HCT116 (cell line): ENCODE measurements around the gene C1orf35. TPM values are rescaled to one million over a fixed set of nuclear protein-coding genes. Genes with fewer than 3 reads are reported as not detected.

ENCODE experiments used
- ATAC-seq: fragments of 200-7000 bp; cut with Tn5 transposase; 2 replicates; pipeline ENCODE4 v1.9.1; 2020; ENCODE audit warnings: mild to moderate bottlenecking, moderate library complexity
- BruUV-seq: library from RNA; stranded (reverse); fragments of 400-500 nt; replicated peaks from 2 replicates; lab custom pipeline; 2021; lab: Mats Ljungman, UMichigan
- CTCF ChIA-PET: fragments of 300-600 bp; sonication (Branson Sonifier 250); formaldehyde crosslinking; loops from one replicate; lab custom pipeline; 2021; ENCODE audit warnings: antibody characterized with exemption; lab: Charles Lee
- POLR2A ChIA-PET: fragments of 300-600, 350-600 bp; sonication (Branson Sonifier 250); formaldehyde crosslinking; loops from one replicate; lab custom pipeline; 2021; ENCODE audit warnings: antibody characterized with exemption; lab: Charles Lee
- RAD21 ChIA-PET, 2 experiments: fragments of 300-600 bp; sonication (Branson Sonifier 250); formaldehyde crosslinking; loops; one replicate each; lab custom pipeline; 2023; ENCODE audit warnings: low total read pairs in 2 of 2; ENCODE audit not compliant: uncharacterized antibody in 2 of 2, unreplicated experiment in 2 of 2, low non-redundant PET in 1 of 2; lab: Charles Lee
- DNase-seq: peaks from one replicate; pipeline ENCODE4 v3.0.0-alpha.2; 2010; ENCODE audit warnings: low read depth, low spot score
- H2AFZ ChIP-seq: fragments of 200-600 bp; shearing (Covaris generic), sonication (generic); 2 replicates; pipeline ENCODE4 v1.6.1; 2017; ENCODE audit warnings: low read depth, mixed run types, mixed read lengths, antibody characterized with exemption, low read length; ENCODE audit not compliant: poor library complexity, severe bottlenecking
- H3K27ac ChIP-seq: 2 replicates; pipeline ENCODE4 v1.5.1; 2012; ENCODE audit warnings: low read depth, low read length
- H3K27me3 ChIP-seq: fragments of 200-600 bp; sonication (generic); 2 replicates; pipeline ENCODE4 v1.6.1; 2016; ENCODE audit warnings: mixed run types, low read length, mixed read lengths; ENCODE audit not compliant: insufficient read depth
- H3K36me3 ChIP-seq, 2 experiments: fragments of 200-500 bp in 1 of 2; fragments of 200-600 bp in 1 of 2; sonication (Bioruptor generic) in 1 of 2; sonication (generic) in 1 of 2; 2 replicates each; pipeline versions ENCODE4 v1.5.1 to v1.6.1; 2014 to 2016; ENCODE audit warnings: low read length in 2 of 2, inconsistent platforms in 1 of 2, mixed read lengths in 1 of 2, mixed run types in 1 of 2; ENCODE audit not compliant: insufficient read depth in 2 of 2, control insufficient read depth in 1 of 2
- H3K4me1 ChIP-seq, 2 experiments: fragments of 200-600 bp in 1 of 2; sonication (generic) in 1 of 2; 2 replicates each; pipeline versions ENCODE4 v1.5.1 to v1.6.1; 2012 to 2017; ENCODE audit warnings: low read length in 2 of 2, inconsistent platforms in 1 of 2, mild to moderate bottlenecking in 1 of 2, mixed read lengths in 1 of 2, mixed run types in 1 of 2, moderate library complexity in 1 of 2; ENCODE audit not compliant: insufficient read depth in 2 of 2, control insufficient read depth in 1 of 2
- H3K4me2 ChIP-seq: fragments of 200-600 bp; sonication (generic); 2 replicates; pipeline ENCODE4 v1.6.1; 2017; ENCODE audit warnings: mixed run types, low read length, mixed read lengths
- H3K4me3 ChIP-seq, 2 experiments: fragments of 200-600 bp in 1 of 2; sonication (generic) in 1 of 2; replicated peaks in 1 of 2; 2 replicates each; pipeline ENCODE4 v1.5.1; 2011 to 2016; ENCODE audit warnings: low read length in 2 of 2, control low read depth in 1 of 2, low read depth in 1 of 2, mild to moderate bottlenecking in 1 of 2, mixed read lengths in 1 of 2, mixed run types in 1 of 2
- H3K79me2 ChIP-seq: fragments of 200-600 bp; sonication (generic); 2 replicates; pipeline ENCODE4 v1.6.1; 2017; ENCODE audit warnings: mild to moderate bottlenecking, mixed run types, low read length, moderate library complexity, mixed read lengths; ENCODE audit not compliant: insufficient read depth
- H3K9ac ChIP-seq: fragments of 200-600 bp; sonication (generic); 2 replicates; pipeline ENCODE4 v1.6.1; 2016; ENCODE audit warnings: low read length, mixed read lengths
- H3K9me2 ChIP-seq: fragments of 200-600 bp; sonication (generic), shearing (Covaris generic); 2 replicates; pipeline ENCODE4 v1.6.1; 2017; ENCODE audit warnings: mixed run types, mild to moderate bottlenecking, moderate library complexity; ENCODE audit not compliant: insufficient read depth
- H3K9me3 ChIP-seq, 2 experiments: fragments of 200-500 bp in 1 of 2; fragments of 200-600 bp in 1 of 2; sonication (Bioruptor generic) in 1 of 2; sonication (generic) in 1 of 2; 2 replicates each; pipeline ENCODE4 v1.6.1; 2014 to 2017; ENCODE audit warnings: low read length in 2 of 2, mixed read lengths in 2 of 2, inconsistent platforms in 1 of 2, low read depth in 1 of 2, mild to moderate bottlenecking in 1 of 2, mixed run types in 1 of 2, moderate library complexity in 1 of 2; ENCODE audit not compliant: control insufficient read depth in 1 of 2, insufficient read depth in 1 of 2
- H4K20me1 ChIP-seq: fragments of 200-600 bp; sonication (generic), shearing (Covaris generic); 2 replicates; pipeline ENCODE4 v1.6.1; 2017; ENCODE audit warnings: mixed run types, mild to moderate bottlenecking, moderate library complexity; ENCODE audit not compliant: insufficient read depth
- CEBPB ChIP-seq: IDR thresholded peaks from 2 replicates; pipeline ENCODE4 v1.6.1; 2012; ENCODE audit warnings: low read depth
- EZH2phosphoT487 ChIP-seq: fragments of 200-600 bp; IDR thresholded peaks from 2 replicates; pipeline ENCODE4 v1.6.1; 2018; ENCODE audit warnings: antibody characterized with exemption, borderline replicate concordance
- JUND ChIP-seq: IDR thresholded peaks from 2 replicates; pipeline ENCODE4 v1.6.1; 2012
- POLR2AphosphoS5 ChIP-seq: IDR thresholded peaks from 2 replicates; pipeline ENCODE4 v1.6.1; 2011; ENCODE audit warnings: mild to moderate bottlenecking, low read depth, low read length, moderate library complexity
- ZBTB33 ChIP-seq: IDR thresholded peaks from 2 replicates; pipeline ENCODE4 v1.6.1; 2011; ENCODE audit warnings: mild to moderate bottlenecking, low read length, moderate library complexity; ENCODE audit not compliant: insufficient replicate concordance; ENCODE audit errors: extremely low read depth
- ZNF274 ChIP-seq: fragments of 200-500 bp; sonication (Bioruptor generic); IDR thresholded peaks from 2 replicates; pipeline ENCODE4 v1.6.1; 2014; ENCODE audit warnings: mild to moderate bottlenecking, low read depth, low read length, inconsistent platforms
- intact Hi-C: fragments of 100-400 bp; cut with micrococcal nuclease; formaldehyde crosslinking; loops from 2 replicates; pipeline ENCODE4 v1.10.0; 2022
- total RNA-seq: library from RNA; stranded (reverse); gene quantifications from one replicate; pipeline ENCODE4 v1.2.1, GENCODE V29; 2021; ENCODE audit not compliant: unreplicated experiment
- TF ChIP-seq, protein P1 (sequence below): IDR thresholded peaks from 2 replicates; pipeline ENCODE4 v1.6.1; 2012; ENCODE audit warnings: low read depth
- TF ChIP-seq, protein P2 (sequence below), 3 experiments: fragments of 200-600 bp in 1 of 3; sonication (generic) in 1 of 3; IDR thresholded peaks in 2 of 3; conservative IDR thresholded peaks in 1 of 3; 2 replicates each; pipeline ENCODE4 v1.5.1; 2012 to 2017; ENCODE audit warnings: low read depth in 2 of 3, low read length in 2 of 3, antibody characterized with exemption in 1 of 3, borderline replicate concordance in 1 of 3, control low read depth in 1 of 3, mild to moderate bottlenecking in 1 of 3, mixed read lengths in 1 of 3, mixed run types in 1 of 3, moderate library complexity in 1 of 3; ENCODE audit not compliant: insufficient read depth in 1 of 3

C1orf35 gene
- total RNA-seq, 1 experiment from 2014 or later = 26.1 TPM

DNA sequence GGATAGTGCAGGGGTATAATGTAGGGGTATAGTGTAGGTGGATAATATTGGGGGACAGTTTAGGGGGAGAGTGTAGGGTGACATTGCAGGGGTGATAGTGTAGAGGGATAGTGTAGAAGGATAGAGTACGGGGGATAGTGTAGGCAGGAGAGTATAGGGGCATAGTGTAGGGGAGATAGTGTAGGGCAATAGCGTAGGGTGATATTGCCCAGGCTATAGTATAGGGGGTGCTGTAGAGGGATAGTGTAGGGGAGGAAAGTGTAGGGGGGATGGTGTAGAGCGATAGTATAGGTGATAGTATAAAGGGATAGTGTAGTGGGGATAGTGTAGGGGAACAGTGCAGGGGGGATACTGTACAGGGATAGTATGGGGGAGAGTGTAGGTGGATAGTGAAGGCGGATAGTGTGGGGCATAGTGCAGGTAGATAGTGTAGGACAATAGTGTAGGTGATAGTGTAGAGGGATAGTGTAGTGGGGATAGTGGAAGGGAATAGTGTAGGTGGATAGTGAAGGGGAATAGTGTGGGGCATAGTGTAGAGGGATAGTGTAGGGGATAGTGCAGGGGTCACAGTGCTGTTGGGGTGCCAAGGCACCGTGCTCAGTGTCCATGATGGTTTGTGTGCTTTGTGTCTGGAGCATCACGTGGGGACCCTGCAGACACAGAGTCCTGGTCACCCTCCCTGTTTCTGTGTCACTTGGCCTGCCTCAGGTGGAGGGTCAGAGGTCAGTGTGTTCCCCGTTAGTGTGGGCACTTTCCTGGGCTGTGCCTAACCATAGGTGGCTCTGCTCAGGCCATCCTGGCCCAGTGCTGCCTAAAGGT is 31.1 kb downstream of the C1orf35 start:
- RAD21 ChIA-PET = no interaction called here
- CTCF ChIA-PET = no interaction called here

DNA sequence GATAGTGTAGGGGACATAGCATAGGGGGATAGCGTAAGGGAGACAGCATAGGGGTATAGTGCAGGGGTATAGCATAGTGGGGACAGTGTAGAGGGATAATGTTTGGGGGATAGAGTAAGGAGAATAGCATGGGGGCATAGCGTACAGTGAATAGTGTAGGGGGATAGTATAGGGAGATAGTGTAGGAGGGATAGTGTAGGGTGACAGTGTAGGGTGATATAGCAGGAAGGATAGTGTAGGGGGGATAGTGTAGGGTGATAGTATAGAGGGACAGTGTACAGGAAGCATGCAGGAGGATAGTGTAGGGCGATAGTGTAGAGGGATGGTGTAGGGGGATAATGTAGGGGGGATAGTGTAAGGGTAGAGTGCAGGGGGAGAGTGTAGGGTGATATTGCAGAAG is 32.3 kb downstream of the C1orf35 start:
- H3K9me2 ChIP-seq = no peaks in the 10 kb centered on the region
- no peak overlapping the region for H3K9ac ChIP-seq
- H4K20me1 ChIP-seq = no peaks in the 10 kb centered on the region
- H3K4me1 ChIP-seq = no peaks in the 10 kb centered on the region; a peak in 1 of 4 replicates
- no TSS peak for BruUV-seq
- no peak overlapping the region for H2AFZ ChIP-seq
- no peak overlapping the region for H3K27ac ChIP-seq
- H3K9me3 ChIP-seq = no peaks in the 10 kb centered on the region
- no peak for ATAC-seq
- no peak overlapping the region for H3K4me3 ChIP-seq
- no peak for DNase-seq
- ChIA-PET RAD21 (no interaction called here), CTCF (no interaction called here), POLR2A (no interaction called here)
- H3K36me3 ChIP-seq = no peaks in the 10 kb centered on the region
- intact Hi-C loops = loop anchor here (5.0 to 10.0 kb wide), 2 partner anchors 74 to 306 kb away; no protein-coding TSS in a partner anchor
- H3K27me3 ChIP-seq = 0 out of 2 replicates have a peak, but pooled peaks cover 6% of the 10 kb centered on the region
- no peak overlapping the region for H3K4me2 ChIP-seq
- H3K79me2 ChIP-seq = no peaks in the 10 kb centered on the region
- TF ChIP-seq ZNF274 = no peak
- no peak for TF ChIP-seq EZH2phosphoT487
- TF ChIP-seq CEBPB = no peak
- TF ChIP-seq, protein P1, sequence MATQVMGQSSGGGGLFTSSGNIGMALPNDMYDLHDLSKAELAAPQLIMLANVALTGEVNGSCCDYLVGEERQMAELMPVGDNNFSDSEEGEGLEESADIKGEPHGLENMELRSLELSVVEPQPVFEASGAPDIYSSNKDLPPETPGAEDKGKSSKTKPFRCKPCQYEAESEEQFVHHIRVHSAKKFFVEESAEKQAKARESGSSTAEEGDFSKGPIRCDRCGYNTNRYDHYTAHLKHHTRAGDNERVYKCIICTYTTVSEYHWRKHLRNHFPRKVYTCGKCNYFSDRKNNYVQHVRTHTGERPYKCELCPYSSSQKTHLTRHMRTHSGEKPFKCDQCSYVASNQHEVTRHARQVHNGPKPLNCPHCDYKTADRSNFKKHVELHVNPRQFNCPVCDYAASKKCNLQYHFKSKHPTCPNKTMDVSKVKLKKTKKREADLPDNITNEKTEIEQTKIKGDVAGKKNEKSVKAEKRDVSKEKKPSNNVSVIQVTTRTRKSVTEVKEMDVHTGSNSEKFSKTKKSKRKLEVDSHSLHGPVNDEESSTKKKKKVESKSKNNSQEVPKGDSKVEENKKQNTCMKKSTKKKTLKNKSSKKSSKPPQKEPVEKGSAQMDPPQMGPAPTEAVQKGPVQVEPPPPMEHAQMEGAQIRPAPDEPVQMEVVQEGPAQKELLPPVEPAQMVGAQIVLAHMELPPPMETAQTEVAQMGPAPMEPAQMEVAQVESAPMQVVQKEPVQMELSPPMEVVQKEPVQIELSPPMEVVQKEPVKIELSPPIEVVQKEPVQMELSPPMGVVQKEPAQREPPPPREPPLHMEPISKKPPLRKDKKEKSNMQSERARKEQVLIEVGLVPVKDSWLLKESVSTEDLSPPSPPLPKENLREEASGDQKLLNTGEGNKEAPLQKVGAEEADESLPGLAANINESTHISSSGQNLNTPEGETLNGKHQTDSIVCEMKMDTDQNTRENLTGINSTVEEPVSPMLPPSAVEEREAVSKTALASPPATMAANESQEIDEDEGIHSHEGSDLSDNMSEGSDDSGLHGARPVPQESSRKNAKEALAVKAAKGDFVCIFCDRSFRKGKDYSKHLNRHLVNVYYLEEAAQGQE = no peak
- TF ChIP-seq ZBTB33 = no peak

More for the DNA sequence above, 31.1 kb downstream of the C1orf35 start:
- Histone ChIP-seq H3K4me1 (no peaks in the 10 kb centered on the region; a peak in 1 of 4 replicates), H3K36me3 (no peaks in the 10 kb centered on the region), H3K27ac (no peak overlapping the region), H4K20me1 (no peaks in the 10 kb centered on the region), H3K79me2 (no peaks in the 10 kb centered on the region), H3K4me2 (no peak overlapping the region), H3K9me3 (no peaks in the 10 kb centered on the region), H3K27me3 (0 out of 2 replicates have a peak, but pooled peaks cover 2% of the 10 kb centered on the region), H2AFZ (no peak overlapping the region), H3K9ac (no peak overlapping the region), H3K9me2 (no peaks in the 10 kb centered on the region), H3K4me3 (no peak overlapping the region)
- peak; percentile 25; the same call in 1 of the 2 replicates for ATAC-seq
- BruUV-seq = no TSS peak
- TF ChIP-seq JUND = no peak
- TF ChIP-seq, protein P2, sequence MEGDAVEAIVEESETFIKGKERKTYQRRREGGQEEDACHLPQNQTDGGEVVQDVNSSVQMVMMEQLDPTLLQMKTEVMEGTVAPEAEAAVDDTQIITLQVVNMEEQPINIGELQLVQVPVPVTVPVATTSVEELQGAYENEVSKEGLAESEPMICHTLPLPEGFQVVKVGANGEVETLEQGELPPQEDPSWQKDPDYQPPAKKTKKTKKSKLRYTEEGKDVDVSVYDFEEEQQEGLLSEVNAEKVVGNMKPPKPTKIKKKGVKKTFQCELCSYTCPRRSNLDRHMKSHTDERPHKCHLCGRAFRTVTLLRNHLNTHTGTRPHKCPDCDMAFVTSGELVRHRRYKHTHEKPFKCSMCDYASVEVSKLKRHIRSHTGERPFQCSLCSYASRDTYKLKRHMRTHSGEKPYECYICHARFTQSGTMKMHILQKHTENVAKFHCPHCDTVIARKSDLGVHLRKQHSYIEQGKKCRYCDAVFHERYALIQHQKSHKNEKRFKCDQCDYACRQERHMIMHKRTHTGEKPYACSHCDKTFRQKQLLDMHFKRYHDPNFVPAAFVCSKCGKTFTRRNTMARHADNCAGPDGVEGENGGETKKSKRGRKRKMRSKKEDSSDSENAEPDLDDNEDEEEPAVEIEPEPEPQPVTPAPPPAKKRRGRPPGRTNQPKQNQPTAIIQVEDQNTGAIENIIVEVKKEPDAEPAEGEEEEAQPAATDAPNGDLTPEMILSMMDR (IDR thresholded peaks at IDR 0.05 in 2 of 3, conservative IDR thresholded peaks at IDR 0.05 in 1 of 3; ENCODE audit: borderline replicate concordance in 1 of 3, insufficient read depth in 1 of 3, low read depth in 2 of 3, low read length in 2 of 3) = 0 out of 6 replicates have a peak, but pooled peaks of 1 of the 3 experiments have one; percentile 3
- TF ChIP-seq CEBPB = no peak
- 0 out of 2 replicates have a peak, but pooled peaks have one; percentile 10 for TF ChIP-seq POLR2AphosphoS5
- intact Hi-C loops = loop anchor here (5.0 to 10.0 kb wide), 2 partner anchors 75 to 307 kb away; no protein-coding TSS in a partner anchor
- DNase-seq = no peak
- POLR2A ChIA-PET = no interaction called here
